GM19025 (cell line): ENCODE measurements around the gene PIEZO2.
"Not testable (repeated sequence)": the region's sequence is repeated elsewhere in the genome, so short reads cannot be mapped to it uniquely, and the experiment has no call there.

ENCODE experiments used
- ATAC-seq: cut with Tn5 transposase; IDR thresholded peaks from one replicate; pipeline ENCODE4 v1.9.1; 2021; ENCODE audit warnings: mild to moderate bottlenecking, low read depth, moderate library complexity; ENCODE audit not compliant: unreplicated experiment

The PIEZO2 gene

GRCh38 chr18:10936176-10937053 is 213.0 kb downstream of the PIEZO2 start:
- no peak for ATAC-seq

- ATAC-seq: no peak
These were observed 213.8 kb downstream of the PIEZO2 start for GRCh38 chr18:10935588-10935987.

- ATAC-seq: not testable (repeated sequence)
These were observed 215.7 kb downstream of the PIEZO2 start for GRCh38 chr18:10933648-10934047.

- no peak for ATAC-seq
These were observed 219.3 kb downstream of the PIEZO2 start for GRCh38 chr18:10930076-10930475.

GRCh38 chr18:10928772-10929373 is 220.5 kb downstream of the PIEZO2 start:
- no peak for ATAC-seq

GRCh38 chr18:10928011-10928771 is 221.2 kb downstream of the PIEZO2 start:
- ATAC-seq: no peak

GRCh38 chr18:10927286-10927992 is 221.9 kb downstream of the PIEZO2 start:
- no peak for ATAC-seq

- no peak for ATAC-seq
These were observed 222.7 kb downstream of the PIEZO2 start for GRCh38 chr18:10926621-10927161.

GRCh38 chr18:10924290-10924689 is 225.1 kb downstream of the PIEZO2 start:
- ATAC-seq: no peak

- no peak for ATAC-seq
These were observed 225.8 kb downstream of the PIEZO2 start for GRCh38 chr18:10923551-10924070.

- no peak for ATAC-seq
These were observed 226.2 kb downstream of the PIEZO2 start for GRCh38 chr18:10923141-10923540.

- not testable (repeated sequence) for ATAC-seq
These were observed 226.7 kb downstream of the PIEZO2 start for GRCh38 chr18:10922712-10923111.

- ATAC-seq: not testable (repeated sequence)
These were observed 229.1 kb downstream of the PIEZO2 start for GRCh38 chr18:10920309-10920708.

- no peak for ATAC-seq
These were observed 229.5 kb downstream of the PIEZO2 start for GRCh38 chr18:10919851-10920250.

- no peak for ATAC-seq
These were observed 232.5 kb downstream of the PIEZO2 start for GRCh38 chr18:10916865-10917264.

- ATAC-seq: no peak
These were observed 233.0 kb downstream of the PIEZO2 start for GRCh38 chr18:10916387-10916786.

GRCh38 chr18:10915748-10916147 is 233.6 kb downstream of the PIEZO2 start:
- ATAC-seq: not testable (repeated sequence)

GRCh38 chr18:10914610-10915009 is 234.8 kb downstream of the PIEZO2 start:
- not testable (repeated sequence) for ATAC-seq

- ATAC-seq: no peak
These were observed 235.4 kb downstream of the PIEZO2 start for GRCh38 chr18:10913919-10914318.
